Panc1 (cell line): ENCODE results near the gene PON2. TPM values are rescaled to one million over a fixed set of nuclear protein-coding genes. Genes with fewer than 3 reads are reported as not detected.
A peak's percentile ranks its signal among the peaks of the same experiment; 100 is the strongest.

Experiments used
- ATAC-seq: fragments of 200-7000 bp; cut with Tn5 transposase; 2 replicates; pipeline ENCODE4 v1.9.1; 2020; ENCODE audit warnings: mild to moderate bottlenecking, moderate library complexity
- BruUV-seq: library from RNA; stranded (reverse); fragments of 400-500 nt; replicated peaks from 2 replicates; lab custom pipeline; 2021; lab: Mats Ljungman, UMichigan
- CTCF ChIA-PET: fragments of 300-600 bp; sonication (Branson Sonifier 250); formaldehyde crosslinking; loops from one replicate; lab custom pipeline; 2022; ENCODE audit warnings: antibody characterized with exemption; lab: Charles Lee
- POLR2A ChIA-PET: fragments of 300-600 bp; sonication (Branson Sonifier 250); formaldehyde crosslinking; loops from one replicate; lab custom pipeline; 2022; ENCODE audit warnings: antibody characterized with exemption; lab: Charles Lee
- DNase-seq: peaks from one replicate; pipeline ENCODE4 v3.0.0-alpha.2; 2010; ENCODE audit warnings: low read depth, low spot score
- H3K27ac ChIP-seq: 2 replicates; pipeline ENCODE4 v1.5.1; 2011; ENCODE audit warnings: mild to moderate bottlenecking, low read length, inconsistent platforms
- H3K27me3 ChIP-seq: fragments of 200-500 bp; sonication (Bioruptor generic); 2 replicates; pipeline ENCODE4 v1.6.0; 2014; ENCODE audit warnings: low read length, inconsistent platforms; ENCODE audit not compliant: control insufficient read depth, insufficient read depth
- H3K36me3 ChIP-seq: fragments of 200-500 bp; sonication (Bioruptor generic); 2 replicates; pipeline ENCODE4 v1.5.1; 2014; ENCODE audit warnings: inconsistent platforms, mild to moderate bottlenecking, low read length, moderate library complexity; ENCODE audit not compliant: control insufficient read depth, insufficient read depth
- H3K4me1 ChIP-seq: 2 replicates; pipeline ENCODE4 v1.5.1; 2011; ENCODE audit warnings: inconsistent platforms, mild to moderate bottlenecking, low read length, moderate library complexity; ENCODE audit not compliant: control insufficient read depth, insufficient read depth
- H3K4me3 ChIP-seq, 2 experiments: 2 replicates each; pipeline ENCODE4 v1.5.1; 2011 to 2012; ENCODE audit warnings: low read depth in 2 of 2, low read length in 2 of 2, mild to moderate bottlenecking in 2 of 2, inconsistent platforms in 1 of 2, moderate library complexity in 1 of 2
- H3K9me3 ChIP-seq: fragments of 200-500 bp; sonication (Bioruptor generic); 2 replicates; pipeline ENCODE4 v1.5.1; 2014; ENCODE audit warnings: low read depth, mild to moderate bottlenecking, inconsistent platforms, low read length, moderate library complexity; ENCODE audit not compliant: control insufficient read depth, insufficient read depth
- POLR2AphosphoS5 ChIP-seq: IDR thresholded peaks from 2 replicates; pipeline ENCODE4 v1.6.1; 2012; ENCODE audit warnings: mild to moderate bottlenecking, low read depth, low read length, moderate library complexity
- SIN3A ChIP-seq: IDR thresholded peaks from 2 replicates; pipeline ENCODE4 v1.6.1; 2012; ENCODE audit warnings: low read depth, mild to moderate bottlenecking, low read length, moderate library complexity, borderline replicate concordance; ENCODE audit not compliant: insufficient read depth
- TCF7L2 ChIP-seq: IDR thresholded peaks from 2 replicates; pipeline ENCODE4 v1.6.1; 2011; ENCODE audit warnings: mild to moderate bottlenecking, low read depth, low read length, inconsistent platforms
- in situ Hi-C: cut with HindIII; loops from 2 replicates; pipeline ENCODE4 v1.10.0; 2016; ENCODE audit warnings: low sequenced_read_pairs, low pct_unique_long_range_greater_than_20kb
- intact Hi-C: fragments of 100-400 bp; cut with micrococcal nuclease; formaldehyde crosslinking; loops from one replicate; pipeline ENCODE4 v1.10.0; 2022; ENCODE audit not compliant: unreplicated experiment
- total RNA-seq: library from RNA; stranded (reverse); gene quantifications from one replicate; pipeline ENCODE4 v1.2.1, GENCODE V29; 2021; ENCODE audit not compliant: unreplicated experiment
- TF ChIP-seq, protein P1 (sequence below): fragments of 450-650 bp; IDR thresholded peaks from 2 replicates; pipeline ENCODE4 v1.5.1; 2017; ENCODE audit warnings: mild to moderate bottlenecking

PON2 gene
- total RNA-seq, 1 experiment from 2014 or later, result 116 TPM

GRCh38 chr7:95365151-95365550 is 69.7 kb downstream of the PON2 start:
- in situ Hi-C loops (no loop called here), intact Hi-C loops (no loop called here)
- POLR2A ChIA-PET, result no interaction called here
- Histone ChIP-seq H3K36me3 (no peaks in the 10 kb centered on the region), H3K9me3 (no peaks in the 10 kb centered on the region), H3K27ac (no peak overlapping the region), H3K4me1 (no peaks in the 10 kb centered on the region), H3K27me3 (no peaks in the 10 kb centered on the region), H3K4me3 (no peak overlapping the region)
- TF ChIP-seq, protein P1, sequence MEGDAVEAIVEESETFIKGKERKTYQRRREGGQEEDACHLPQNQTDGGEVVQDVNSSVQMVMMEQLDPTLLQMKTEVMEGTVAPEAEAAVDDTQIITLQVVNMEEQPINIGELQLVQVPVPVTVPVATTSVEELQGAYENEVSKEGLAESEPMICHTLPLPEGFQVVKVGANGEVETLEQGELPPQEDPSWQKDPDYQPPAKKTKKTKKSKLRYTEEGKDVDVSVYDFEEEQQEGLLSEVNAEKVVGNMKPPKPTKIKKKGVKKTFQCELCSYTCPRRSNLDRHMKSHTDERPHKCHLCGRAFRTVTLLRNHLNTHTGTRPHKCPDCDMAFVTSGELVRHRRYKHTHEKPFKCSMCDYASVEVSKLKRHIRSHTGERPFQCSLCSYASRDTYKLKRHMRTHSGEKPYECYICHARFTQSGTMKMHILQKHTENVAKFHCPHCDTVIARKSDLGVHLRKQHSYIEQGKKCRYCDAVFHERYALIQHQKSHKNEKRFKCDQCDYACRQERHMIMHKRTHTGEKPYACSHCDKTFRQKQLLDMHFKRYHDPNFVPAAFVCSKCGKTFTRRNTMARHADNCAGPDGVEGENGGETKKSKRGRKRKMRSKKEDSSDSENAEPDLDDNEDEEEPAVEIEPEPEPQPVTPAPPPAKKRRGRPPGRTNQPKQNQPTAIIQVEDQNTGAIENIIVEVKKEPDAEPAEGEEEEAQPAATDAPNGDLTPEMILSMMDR, result no peak
- no peak for TF ChIP-seq SIN3A
- CTCF ChIA-PET, result interaction anchor here (0.5 kb wide), 1 partner anchor 62 kb away, joined by 3 read pairs; no protein-coding TSS in a partner anchor
- no peak for DNase-seq
- no peak for ATAC-seq
- no TSS peak for BruUV-seq

- CTCF ChIA-PET, result no interaction called here
- intact Hi-C loops, result no loop called here
- POLR2A ChIA-PET, result no interaction called here
- TF ChIP-seq TCF7L2 (0 out of 2 replicates have a peak, but pooled peaks have one; percentile 34), POLR2AphosphoS5 (no peak)
- Histone ChIP-seq H3K27ac (no peak overlapping the region), H3K27me3 (no peaks in the 10 kb centered on the region), H3K4me1 (no peaks in the 10 kb centered on the region), H3K9me3 (no peaks in the 10 kb centered on the region), H3K36me3 (no peaks in the 10 kb centered on the region), H3K4me3 (no peak overlapping the region)
- BruUV-seq, result no TSS peak
- ATAC-seq (no peak), DNase-seq (no peak)
- in situ Hi-C loops, result no loop called here
Measured at GRCh38 chr7:95357623-95358022, 77.2 kb downstream of the PON2 start.

Other genes with a start within 250 kb of the PON2 start
- not detected for gene PON1, start 110.5 kb downstream of the PON2 start, total RNA-seq
- gene PON3, start 38.7 kb downstream of the PON2 start, total RNA-seq, result 1.2 TPM
- gene ASB4, start 50.9 kb upstream of the PON2 start, total RNA-seq, result 0.15 TPM
- gene PDK4, start 161.5 kb upstream of the PON2 start, total RNA-seq, result 1.4 TPM